ENCODE data around the gene TBXA2R. TPM values are rescaled to one million over a fixed set of nuclear protein-coding genes. Genes with fewer than 3 reads are reported as not detected.

The TBXA2R gene
- total RNA-seq, 1 donor, result 1.4 TPM

- Histone ChIP-seq H3K4me3 (ENCODE audit: insufficient read depth, low read length) (no peak overlapping the region), H3K27me3 (ENCODE audit: insufficient read depth, low read length) (peaks cover 6% of the 10 kb centered on the region), H3K9me3 (ENCODE audit: low read depth, low read length) (no peaks in the 10 kb centered on the region), H3K79me2 (ENCODE audit: insufficient read depth, low read length) (no peaks in the 10 kb centered on the region), H2AFZ (ENCODE audit: low read length) (no peak overlapping the region), H4K20me1 (ENCODE audit: insufficient read depth, low read length) (no peaks in the 10 kb centered on the region), H3K4me1 (ENCODE audit: insufficient read depth, low read length) (peaks cover 17% of the 10 kb centered on the region), H3K4me2 (ENCODE audit: insufficient read depth, low read length) (peak overlapping the region; percentile 62), H3K36me3 (ENCODE audit: insufficient read depth, low read length) (peaks cover 7% of the 10 kb centered on the region), H3K27ac (ENCODE audit: low read depth, low read length) (peak overlapping the region; percentile 62)
- DNase-seq (ENCODE audit: insufficient read length, low spot score, missing footprints), result peak; percentile 98
- no peak for TF ChIP-seq CTCF (IDR thresholded peaks at IDR 0.05; ENCODE audit: extremely low read depth, low read depth, low read length)
Measured at GRCh38 chr19:3580156-3580934, 26.3 kb downstream of the TBXA2R start.

- peak; percentile 73 for DNase-seq (ENCODE audit: insufficient read length, low spot score, missing footprints)
- Histone ChIP-seq H3K4me2 (ENCODE audit: insufficient read depth, low read length) (no peak overlapping the region), H3K9me3 (ENCODE audit: low read depth, low read length) (no peaks in the 10 kb centered on the region), H3K4me3 (ENCODE audit: insufficient read depth, low read length) (no peak overlapping the region), H3K79me2 (ENCODE audit: insufficient read depth, low read length) (peaks cover 2% of the 10 kb centered on the region), H2AFZ (ENCODE audit: low read length) (no peak overlapping the region), H3K36me3 (ENCODE audit: insufficient read depth, low read length) (peaks cover 11% of the 10 kb centered on the region), H4K20me1 (ENCODE audit: insufficient read depth, low read length) (no peaks in the 10 kb centered on the region), H3K27me3 (ENCODE audit: insufficient read depth, low read length) (no peaks in the 10 kb centered on the region), H3K27ac (ENCODE audit: low read depth, low read length) (no peak overlapping the region), H3K4me1 (ENCODE audit: insufficient read depth, low read length) (peaks cover 19% of the 10 kb centered on the region)
- TF ChIP-seq CTCF (IDR thresholded peaks at IDR 0.05; ENCODE audit: extremely low read depth, low read depth, low read length), result no peak
Measured at GRCh38 chr19:3578390-3578789, 28.3 kb downstream of the TBXA2R start.

- Histone ChIP-seq H3K4me2 (ENCODE audit: insufficient read depth, low read length) (no peak overlapping the region), H3K9me3 (ENCODE audit: low read depth, low read length) (no peaks in the 10 kb centered on the region), H3K4me3 (ENCODE audit: insufficient read depth, low read length) (no peak overlapping the region), H3K27ac (ENCODE audit: low read depth, low read length) (no peak overlapping the region), H2AFZ (ENCODE audit: low read length) (no peak overlapping the region), H4K20me1 (ENCODE audit: insufficient read depth, low read length) (no peaks in the 10 kb centered on the region), H3K4me1 (ENCODE audit: insufficient read depth, low read length) (peaks cover 19% of the 10 kb centered on the region), H3K27me3 (ENCODE audit: insufficient read depth, low read length) (no peaks in the 10 kb centered on the region), H3K79me2 (ENCODE audit: insufficient read depth, low read length) (peaks cover 5% of the 10 kb centered on the region), H3K36me3 (ENCODE audit: insufficient read depth, low read length) (peaks cover 11% of the 10 kb centered on the region)
- no peak for TF ChIP-seq CTCF (IDR thresholded peaks at IDR 0.05; ENCODE audit: extremely low read depth, low read depth, low read length)
- DNase-seq (ENCODE audit: insufficient read length, low spot score, missing footprints), result peak; percentile 68
Measured at GRCh38 chr19:3577723-3578344, 28.8 kb downstream of the TBXA2R start.
